A549 (cell line): Measurements from ENCODE around the gene FMR1NB.

Source experiments
- BHLHE40 ChIP-seq: IDR thresholded peaks from 2 replicates; pipeline ENCODE4 v1.6.1; 2012; ENCODE audit warnings: low read depth, low read length, inconsistent platforms
- CEBPB ChIP-seq, 2 experiments: fragments of >200 bp in 1 of 2; sonication (Bioruptor Twin) in 1 of 2; formaldehyde crosslinking in 1 of 2; IDR thresholded peaks; 2 replicates each; pipeline ENCODE4 v1.6.1; 2012 to 2016
- CHD2 ChIP-seq: fragments of 150-350 bp; IDR thresholded peaks from 2 replicates; pipeline ENCODE4 v1.6.1; 2014; ENCODE audit warnings: low read length; ENCODE audit not compliant: partially characterized antibody
- CTCF ChIP-seq: fragments of >200 bp; sonication (Bioruptor Twin); formaldehyde crosslinking; IDR thresholded peaks from 3 replicates; pipeline ENCODE4 v1.5.1; 2016
- E2F6 ChIP-seq: IDR thresholded peaks from 2 replicates; pipeline ENCODE4 v1.6.1; 2012; ENCODE audit warnings: low read depth, borderline replicate concordance
- EHMT2 ChIP-seq: fragments of 200-600 bp; sonication (generic); IDR thresholded peaks from 2 replicates; pipeline ENCODE4 v1.6.1; 2016; ENCODE audit warnings: antibody characterized with exemption, low read depth, mild to moderate bottlenecking, moderate library complexity
- MAX ChIP-seq: IDR thresholded peaks from 2 replicates; pipeline ENCODE4 v1.6.1; 2012
- PHF8 ChIP-seq: fragments of 200-600 bp; sonication (generic); IDR thresholded peaks from 2 replicates; pipeline ENCODE4 v1.6.1; 2016; ENCODE audit warnings: low read depth, mild to moderate bottlenecking, antibody characterized with exemption, moderate library complexity, borderline replicate concordance
- POLR2A ChIP-seq: IDR thresholded peaks from 2 replicates; pipeline ENCODE4 v1.6.1; 2012; ENCODE audit warnings: mild to moderate bottlenecking, low read length
- REST ChIP-seq: fragments of 200-600 bp; sonication (generic); IDR thresholded peaks from 2 replicates; pipeline ENCODE4 v1.6.1; 2016; ENCODE audit warnings: antibody characterized with exemption, mild to moderate bottlenecking, moderate library complexity
- ZC3H11A ChIP-seq: fragments of 450-650 bp; IDR thresholded peaks from 2 replicates; pipeline ENCODE4 v1.6.1; 2014; ENCODE audit warnings: antibody characterized with exemption, mild to moderate bottlenecking

GRCh38 chrX:147981038-147981752, at the start of gene FMR1NB:
- TF ChIP-seq POLR2A (no peak), ZC3H11A (no peak), BHLHE40 (no peak), CEBPB (IDR thresholded peaks at IDR 0.05) (no peak), MAX (no peak), CTCF (no peak), CHD2 (no peak), REST (no peak), E2F6 (no peak), EHMT2 (no peak), PHF8 (no peak)
